HL-60 (cell line): ENCODE measurements around the gene XPNPEP3.

ENCODE experiments used
- GABPA ChIP-seq: IDR thresholded peaks from 2 replicates; pipeline ENCODE4 v1.6.1; 2012; ENCODE audit warnings: low read depth
- POLR2AphosphoS5 ChIP-seq: IDR thresholded peaks from 2 replicates; pipeline ENCODE4 v1.6.1; 2012; ENCODE audit warnings: low read depth
- SPI1 ChIP-seq: IDR thresholded peaks from 2 replicates; pipeline ENCODE4 v1.6.1; 2012; ENCODE audit warnings: low read depth, mild to moderate bottlenecking, borderline replicate concordance
- TF ChIP-seq, protein P1 (sequence below): IDR thresholded peaks from one replicate; pipeline ENCODE4 v1.5.1; 2011; ENCODE audit warnings: low read length, control low read depth, inconsistent platforms; ENCODE audit not compliant: insufficient read depth
- TF ChIP-seq, protein P2 (sequence below): IDR thresholded peaks from 2 replicates; pipeline ENCODE4 v1.6.1; 2012; ENCODE audit warnings: low read depth; ENCODE audit not compliant: insufficient replicate concordance

DNA sequence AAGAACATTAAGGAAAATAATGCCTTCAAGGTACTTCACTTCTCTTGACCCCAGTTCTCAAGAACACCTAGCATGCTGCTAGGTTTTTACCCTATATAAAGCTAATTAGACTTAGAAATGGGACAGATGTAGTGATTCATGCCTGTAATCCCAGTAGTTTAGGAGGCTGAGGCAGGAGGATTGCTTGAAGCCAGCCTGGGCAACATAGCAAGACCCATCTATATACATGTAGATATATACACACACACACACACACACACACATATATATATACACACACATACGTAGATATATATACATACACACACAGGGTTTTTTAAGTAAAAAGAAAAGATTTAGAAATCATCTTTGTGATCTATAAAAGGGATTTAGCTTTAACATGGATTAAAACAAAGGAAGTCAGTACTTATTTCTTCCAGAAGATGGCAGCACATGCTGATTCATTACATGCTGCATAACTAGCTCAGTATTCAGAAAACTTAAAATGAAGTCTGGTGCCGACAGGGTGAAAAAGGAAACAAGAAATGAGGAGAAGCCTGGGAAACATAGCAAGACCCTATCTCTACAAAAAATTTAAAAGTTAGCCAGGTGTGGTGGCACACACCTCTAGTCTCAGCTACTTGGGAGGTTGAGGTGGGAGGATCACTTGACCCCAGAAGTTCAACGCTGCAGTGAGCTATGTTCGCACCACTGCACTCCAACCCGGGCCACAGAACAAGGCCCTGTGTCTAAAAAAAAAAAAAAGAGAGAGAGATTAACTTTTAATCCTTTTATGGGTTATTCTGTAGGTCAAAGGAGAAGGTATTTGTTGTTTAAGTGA is 65.7 kb downstream of the XPNPEP3 start:
- TF ChIP-seq, protein P1, sequence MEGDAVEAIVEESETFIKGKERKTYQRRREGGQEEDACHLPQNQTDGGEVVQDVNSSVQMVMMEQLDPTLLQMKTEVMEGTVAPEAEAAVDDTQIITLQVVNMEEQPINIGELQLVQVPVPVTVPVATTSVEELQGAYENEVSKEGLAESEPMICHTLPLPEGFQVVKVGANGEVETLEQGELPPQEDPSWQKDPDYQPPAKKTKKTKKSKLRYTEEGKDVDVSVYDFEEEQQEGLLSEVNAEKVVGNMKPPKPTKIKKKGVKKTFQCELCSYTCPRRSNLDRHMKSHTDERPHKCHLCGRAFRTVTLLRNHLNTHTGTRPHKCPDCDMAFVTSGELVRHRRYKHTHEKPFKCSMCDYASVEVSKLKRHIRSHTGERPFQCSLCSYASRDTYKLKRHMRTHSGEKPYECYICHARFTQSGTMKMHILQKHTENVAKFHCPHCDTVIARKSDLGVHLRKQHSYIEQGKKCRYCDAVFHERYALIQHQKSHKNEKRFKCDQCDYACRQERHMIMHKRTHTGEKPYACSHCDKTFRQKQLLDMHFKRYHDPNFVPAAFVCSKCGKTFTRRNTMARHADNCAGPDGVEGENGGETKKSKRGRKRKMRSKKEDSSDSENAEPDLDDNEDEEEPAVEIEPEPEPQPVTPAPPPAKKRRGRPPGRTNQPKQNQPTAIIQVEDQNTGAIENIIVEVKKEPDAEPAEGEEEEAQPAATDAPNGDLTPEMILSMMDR: peak; percentile 27
- TF ChIP-seq POLR2AphosphoS5 (no peak), GABPA (no peak), SPI1 (no peak)
- TF ChIP-seq, protein P2, sequence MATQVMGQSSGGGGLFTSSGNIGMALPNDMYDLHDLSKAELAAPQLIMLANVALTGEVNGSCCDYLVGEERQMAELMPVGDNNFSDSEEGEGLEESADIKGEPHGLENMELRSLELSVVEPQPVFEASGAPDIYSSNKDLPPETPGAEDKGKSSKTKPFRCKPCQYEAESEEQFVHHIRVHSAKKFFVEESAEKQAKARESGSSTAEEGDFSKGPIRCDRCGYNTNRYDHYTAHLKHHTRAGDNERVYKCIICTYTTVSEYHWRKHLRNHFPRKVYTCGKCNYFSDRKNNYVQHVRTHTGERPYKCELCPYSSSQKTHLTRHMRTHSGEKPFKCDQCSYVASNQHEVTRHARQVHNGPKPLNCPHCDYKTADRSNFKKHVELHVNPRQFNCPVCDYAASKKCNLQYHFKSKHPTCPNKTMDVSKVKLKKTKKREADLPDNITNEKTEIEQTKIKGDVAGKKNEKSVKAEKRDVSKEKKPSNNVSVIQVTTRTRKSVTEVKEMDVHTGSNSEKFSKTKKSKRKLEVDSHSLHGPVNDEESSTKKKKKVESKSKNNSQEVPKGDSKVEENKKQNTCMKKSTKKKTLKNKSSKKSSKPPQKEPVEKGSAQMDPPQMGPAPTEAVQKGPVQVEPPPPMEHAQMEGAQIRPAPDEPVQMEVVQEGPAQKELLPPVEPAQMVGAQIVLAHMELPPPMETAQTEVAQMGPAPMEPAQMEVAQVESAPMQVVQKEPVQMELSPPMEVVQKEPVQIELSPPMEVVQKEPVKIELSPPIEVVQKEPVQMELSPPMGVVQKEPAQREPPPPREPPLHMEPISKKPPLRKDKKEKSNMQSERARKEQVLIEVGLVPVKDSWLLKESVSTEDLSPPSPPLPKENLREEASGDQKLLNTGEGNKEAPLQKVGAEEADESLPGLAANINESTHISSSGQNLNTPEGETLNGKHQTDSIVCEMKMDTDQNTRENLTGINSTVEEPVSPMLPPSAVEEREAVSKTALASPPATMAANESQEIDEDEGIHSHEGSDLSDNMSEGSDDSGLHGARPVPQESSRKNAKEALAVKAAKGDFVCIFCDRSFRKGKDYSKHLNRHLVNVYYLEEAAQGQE: no peak
